GM18868 (cell line): ENCODE data around the gene CUX1.
"Not testable (repeated sequence)": the region's sequence is repeated elsewhere in the genome, so short reads cannot be mapped to it uniquely, and the experiment has no call there.

ENCODE experiments used
- ATAC-seq: cut with Tn5 transposase; IDR thresholded peaks from one replicate; pipeline ENCODE4 v1.9.1; 2021; ENCODE audit warnings: mild to moderate bottlenecking, moderate library complexity; ENCODE audit not compliant: unreplicated experiment

CUX1 gene

GRCh38 chr7:102119213-102119651 lies 301.8 kb downstream of the CUX1 start:
- no peak for ATAC-seq

GRCh38 chr7:102119925-102120324 lies 302.5 kb downstream of the CUX1 start:
- no peak for ATAC-seq

- ATAC-seq, result no peak
These were observed 303.3 kb downstream of the CUX1 start for GRCh38 chr7:102120666-102121195.

- ATAC-seq, result no peak
These were observed 304.6 kb downstream of the CUX1 start for GRCh38 chr7:102122026-102122425.

- no peak for ATAC-seq
These were observed 307.7 kb downstream of the CUX1 start for GRCh38 chr7:102125127-102125596.

GRCh38 chr7:102128303-102128702 lies 310.9 kb downstream of the CUX1 start:
- ATAC-seq, result no peak

GRCh38 chr7:102129636-102130370 lies 312.4 kb downstream of the CUX1 start:
- ATAC-seq, result no peak

GRCh38 chr7:102132209-102132752 lies 314.9 kb downstream of the CUX1 start:
- ATAC-seq, result no peak

- no peak for ATAC-seq
These were observed 321.2 kb downstream of the CUX1 start for GRCh38 chr7:102138676-102139075.

GRCh38 chr7:102140952-102141370 lies 323.5 kb downstream of the CUX1 start:
- no peak for ATAC-seq

- ATAC-seq, result not testable (repeated sequence)
These were observed 325.0 kb downstream of the CUX1 start for GRCh38 chr7:102142433-102142832.

GRCh38 chr7:102146122-102146521 lies 328.7 kb downstream of the CUX1 start:
- no peak for ATAC-seq

GRCh38 chr7:102147008-102147407 lies 329.6 kb downstream of the CUX1 start:
- ATAC-seq, result no peak

- no peak for ATAC-seq
These were observed 331.4 kb downstream of the CUX1 start for GRCh38 chr7:102148799-102149198.

- ATAC-seq, result no peak
These were observed 332.0 kb downstream of the CUX1 start for GRCh38 chr7:102149416-102149815.

GRCh38 chr7:102150266-102150665 lies 332.8 kb downstream of the CUX1 start:
- ATAC-seq, result no peak

- no peak for ATAC-seq
These were observed 335.5 kb downstream of the CUX1 start for GRCh38 chr7:102152672-102153598.

- ATAC-seq, result no peak
These were observed 336.1 kb downstream of the CUX1 start for GRCh38 chr7:102153599-102153946.

- no peak for ATAC-seq
These were observed 337.0 kb downstream of the CUX1 start for GRCh38 chr7:102154425-102154824.

- ATAC-seq, result no peak
These were observed 338.5 kb downstream of the CUX1 start for GRCh38 chr7:102155821-102156441.

- ATAC-seq, result no peak
These were observed 339.4 kb downstream of the CUX1 start for GRCh38 chr7:102156867-102157266.
